Natural killer cell (primary cell): ENCODE results near the gene STAP1. TPM values are rescaled to one million over a fixed set of nuclear protein-coding genes. Genes with fewer than 3 reads are reported as not detected.

Experiments used
- ATAC-seq, 3 donors: fragments of 150-1000 bp in 2 of 3; fragments of 200-7000 bp in 1 of 3; cut with Tn5 transposase; 1 replicate in 1 of 3; 2 replicates in 2 of 3; pipeline ENCODE4 v1.10.0; 2021; ENCODE audit warnings: mild to moderate bottlenecking in 2 of 3, moderate library complexity in 2 of 3
- DNase-seq, 2 donors: peaks; one replicate each; pipeline versions ENCODE4 v3.0.0 to v3.0.0-alpha.2; 2013 to 2021; ENCODE audit warnings: mixed read lengths in 1 of 2
- H3K27ac ChIP-seq: one replicate; pipeline ENCODE4 v1.5.1; 2013; ENCODE audit warnings: mild to moderate bottlenecking, low read length
- H3K27me3 ChIP-seq: one replicate; pipeline ENCODE4 v1.6.1; 2013; ENCODE audit warnings: low read length; ENCODE audit not compliant: control insufficient read depth, insufficient read depth
- H3K36me3 ChIP-seq: one replicate; pipeline ENCODE4 v1.6.1; 2013; ENCODE audit warnings: low read length; ENCODE audit not compliant: control insufficient read depth, insufficient read depth
- H3K4me1 ChIP-seq: one replicate; pipeline ENCODE4 v1.6.1; 2013; ENCODE audit warnings: low read length; ENCODE audit not compliant: control insufficient read depth, insufficient read depth
- H3K4me3 ChIP-seq: one replicate; pipeline ENCODE4 v1.5.1; 2013; ENCODE audit warnings: low read length
- H3K9me3 ChIP-seq: one replicate; pipeline ENCODE4 v1.6.1; 2013; ENCODE audit warnings: low read length; ENCODE audit not compliant: control insufficient read depth, insufficient read depth
- H3K27ac Mint-ChIP-seq, 2 donors: one replicate each; pipeline ENCODE4 v1.8.0; 2022; ENCODE audit warnings: mild to moderate bottlenecking in 2 of 2, mixed read lengths in 2 of 2, moderate library complexity in 1 of 2
- H3K27me3 Mint-ChIP-seq, 2 donors: one replicate each; pipeline ENCODE4 v1.8.0; 2022; ENCODE audit warnings: low read depth in 2 of 2, mixed read lengths in 2 of 2
- H3K36me3 Mint-ChIP-seq: one replicate; pipeline ENCODE4 v1.8.0; 2022; ENCODE audit warnings: mixed read lengths
- H3K4me1 Mint-ChIP-seq, 2 donors: one replicate each; pipeline ENCODE4 v1.8.0; 2022; ENCODE audit warnings: mixed read lengths in 2 of 2
- H3K4me3 Mint-ChIP-seq: one replicate; pipeline ENCODE4 v1.8.0; 2022; ENCODE audit warnings: mild to moderate bottlenecking, moderate library complexity, mixed read lengths
- H3K9me3 Mint-ChIP-seq, 2 donors: one replicate each; pipeline ENCODE4 v1.8.0; 2022; ENCODE audit warnings: mixed read lengths in 2 of 2
- WGBS: methylation state at CpG from one replicate; pipeline ENCODE4 v1.1.7; 2013; ENCODE audit warnings: missing lambda C conversion rate; ENCODE audit not compliant: insufficient coverage; 5-methylcytosine and 5-hydroxymethylcytosine counted together
- intact Hi-C: fragments of 100-400 bp; cut with micrococcal nuclease; formaldehyde crosslinking; loops from one replicate; pipeline ENCODE4 v1.14.2; 2022
- total RNA-seq, 4 donors: library from RNA; stranded (reverse); fragments of 120-200 nt in 1 of 4; gene quantifications; one replicate each; pipeline versions ENCODE4 v1.2.3 to v1.2.4, GENCODE V29; 2013 to 2022
- TF ChIP-seq, protein P1 (sequence below): fragments of 200-600 bp; IDR thresholded peaks from one replicate; pipeline ENCODE4 v1.8.0; 2022; ENCODE audit warnings: antibody characterized with exemption

STAP1 gene
- total RNA-seq, 3 donors from 2014 or later (not counting 1 experiment from before 2014, with no cell fraction given): 11.3 to 11.4 (median 11.4) TPM

DNA sequence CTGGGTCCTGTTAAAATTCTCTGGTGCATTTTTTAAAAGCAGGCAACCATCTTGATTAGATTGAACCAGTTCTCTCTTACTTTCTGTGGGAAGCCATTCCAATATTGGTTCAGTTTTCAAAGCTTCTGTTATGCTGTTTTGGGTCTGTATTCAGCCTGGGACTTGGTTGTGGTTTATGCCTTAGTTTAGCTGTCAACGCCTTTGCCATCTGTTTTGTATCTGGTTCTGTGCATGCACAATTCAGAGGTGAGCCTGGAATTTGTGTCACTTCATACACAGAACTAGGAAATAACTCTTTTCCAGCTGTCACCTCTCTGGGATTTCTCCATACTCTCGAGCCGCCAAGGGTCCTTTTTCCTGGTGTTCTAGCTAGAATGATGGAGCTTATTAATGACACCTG lies 46.2 kb downstream of the STAP1 start:
- DNase-seq (no peak), ATAC-seq (no peak)
- H3K36me3 ChIP-seq: peaks cover 11% of the 10 kb centered on the region
- H3K9me3 Mint-ChIP-seq: peaks cover 2 to 5% of the 10 kb centered on the region in 2 donors
- no peaks in the 10 kb centered on the region for H3K4me1 ChIP-seq
- no peaks in the 10 kb centered on the region for H3K27me3 ChIP-seq
- no peaks in the 10 kb centered on the region for H3K27me3 Mint-ChIP-seq
- peaks cover 0 to 5% of the 10 kb centered on the region in 2 donors for H3K4me1 Mint-ChIP-seq
- H3K27ac Mint-ChIP-seq: peak overlapping the region in 1 of 2 donors; percentile 22
- H3K4me3 ChIP-seq: no peak overlapping the region
- intact Hi-C loops: no loop called here
- H3K27ac ChIP-seq: no peak overlapping the region
- TF ChIP-seq, protein P1, sequence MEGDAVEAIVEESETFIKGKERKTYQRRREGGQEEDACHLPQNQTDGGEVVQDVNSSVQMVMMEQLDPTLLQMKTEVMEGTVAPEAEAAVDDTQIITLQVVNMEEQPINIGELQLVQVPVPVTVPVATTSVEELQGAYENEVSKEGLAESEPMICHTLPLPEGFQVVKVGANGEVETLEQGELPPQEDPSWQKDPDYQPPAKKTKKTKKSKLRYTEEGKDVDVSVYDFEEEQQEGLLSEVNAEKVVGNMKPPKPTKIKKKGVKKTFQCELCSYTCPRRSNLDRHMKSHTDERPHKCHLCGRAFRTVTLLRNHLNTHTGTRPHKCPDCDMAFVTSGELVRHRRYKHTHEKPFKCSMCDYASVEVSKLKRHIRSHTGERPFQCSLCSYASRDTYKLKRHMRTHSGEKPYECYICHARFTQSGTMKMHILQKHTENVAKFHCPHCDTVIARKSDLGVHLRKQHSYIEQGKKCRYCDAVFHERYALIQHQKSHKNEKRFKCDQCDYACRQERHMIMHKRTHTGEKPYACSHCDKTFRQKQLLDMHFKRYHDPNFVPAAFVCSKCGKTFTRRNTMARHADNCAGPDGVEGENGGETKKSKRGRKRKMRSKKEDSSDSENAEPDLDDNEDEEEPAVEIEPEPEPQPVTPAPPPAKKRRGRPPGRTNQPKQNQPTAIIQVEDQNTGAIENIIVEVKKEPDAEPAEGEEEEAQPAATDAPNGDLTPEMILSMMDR: no peak
- no peak overlapping the region for H3K4me3 Mint-ChIP-seq
- H3K36me3 Mint-ChIP-seq: peaks cover 51% of the 10 kb centered on the region
- WGBS: 97% methylated on average over 3 of the region's 3 CpGs
- peaks cover under 1% of the 10 kb centered on the region for H3K9me3 ChIP-seq

GRCh38 chr4:67608027-67608426 lies 49.5 kb downstream of the STAP1 start:
- Histone ChIP-seq H3K36me3 (peaks cover 7% of the 10 kb centered on the region), H3K4me1 (no peaks in the 10 kb centered on the region), H3K27me3 (no peaks in the 10 kb centered on the region), H3K27ac (no peak overlapping the region), H3K9me3 (peaks cover 4% of the 10 kb centered on the region), H3K4me3 (no peak overlapping the region)
- ATAC-seq: no peak
- WGBS: 92% methylated on average over 3 of the region's 4 CpGs
- no peak for DNase-seq
- peaks cover 2 to 7% of the 10 kb centered on the region in 2 donors for H3K9me3 Mint-ChIP-seq
- TF ChIP-seq, protein P1: no peak
- peaks cover 0 to 5% of the 10 kb centered on the region in 2 donors for H3K4me1 Mint-ChIP-seq
- H3K27me3 Mint-ChIP-seq: no peaks in the 10 kb centered on the region
- H3K36me3 Mint-ChIP-seq: peaks cover 41% of the 10 kb centered on the region
- H3K27ac Mint-ChIP-seq: peak overlapping the region; percentile 13 to 29
- H3K4me3 Mint-ChIP-seq: peak overlapping the region; percentile 32
- intact Hi-C loops: no loop called here

DNA sequence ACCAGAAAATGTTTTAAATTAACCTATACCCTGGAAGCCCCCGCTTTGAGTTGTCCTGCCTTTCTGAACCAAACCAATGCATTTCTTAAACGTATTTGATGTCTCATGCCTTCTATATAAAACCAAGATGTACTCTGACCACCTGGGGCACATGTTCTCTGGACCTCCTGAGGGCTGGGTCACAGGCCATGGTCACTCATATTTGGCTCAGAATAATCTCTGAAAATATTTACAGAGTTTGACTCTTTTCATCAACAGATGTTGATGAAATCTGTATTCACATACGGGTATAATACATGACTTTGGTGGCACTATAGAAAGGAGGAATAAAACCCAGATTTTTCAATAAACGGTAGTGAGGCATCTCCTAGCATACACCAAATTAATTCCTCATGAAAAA lies 55.7 kb downstream of the STAP1 start:
- Mint-ChIP-seq H3K4me1 (no peaks in the 10 kb centered on the region), H3K4me3 (no peak overlapping the region), H3K27me3 (no peaks in the 10 kb centered on the region), H3K36me3 (peaks cover 51% of the 10 kb centered on the region), H3K9me3 (peaks cover 2 to 7% of the 10 kb centered on the region in 2 donors), H3K27ac (no peak overlapping the region)
- TF ChIP-seq, protein P1: no peak
- H3K4me1 ChIP-seq: no peaks in the 10 kb centered on the region
- intact Hi-C loops: no loop called here
- DNase-seq (no peak), ATAC-seq (no peak)
- no peaks in the 10 kb centered on the region for H3K27me3 ChIP-seq
- 100% methylated on average over 3 of the region's 4 CpGs for WGBS
- H3K9me3 ChIP-seq: peaks cover 4% of the 10 kb centered on the region
- H3K4me3 ChIP-seq: no peak overlapping the region
- H3K36me3 ChIP-seq: peaks cover 24% of the 10 kb centered on the region
- H3K27ac ChIP-seq: no peak overlapping the region

DNA sequence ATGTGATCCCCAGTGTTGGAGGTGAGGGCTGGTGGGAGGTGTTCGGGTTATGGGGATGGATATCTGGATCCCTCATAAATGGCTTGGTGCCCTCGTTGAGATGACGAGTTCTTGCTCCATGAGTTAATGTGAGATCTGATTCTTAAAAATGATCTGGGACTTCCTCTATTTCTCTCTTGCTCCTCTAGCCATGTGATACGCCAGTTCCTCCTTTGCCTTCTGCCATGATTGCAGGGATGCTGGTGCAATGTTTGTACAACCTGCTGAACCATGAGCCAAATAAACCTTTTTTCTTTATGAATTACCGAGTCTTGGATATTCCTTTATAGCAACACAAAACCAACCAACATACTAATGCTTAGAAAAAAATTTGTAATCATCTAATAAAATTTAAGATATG lies 56.6 kb downstream of the STAP1 start:
- no peak overlapping the region for H3K27ac Mint-ChIP-seq
- ATAC-seq (no peak), DNase-seq (no peak)
- no peaks in the 10 kb centered on the region for H3K27me3 Mint-ChIP-seq
- H3K36me3 Mint-ChIP-seq: peaks cover 42% of the 10 kb centered on the region
- H3K9me3 ChIP-seq: no peaks in the 10 kb centered on the region
- H3K9me3 Mint-ChIP-seq: peaks cover 0 to 5% of the 10 kb centered on the region in 2 donors
- no peaks in the 10 kb centered on the region for H3K4me1 Mint-ChIP-seq
- no peak overlapping the region for H3K27ac ChIP-seq
- H3K36me3 ChIP-seq: peaks cover 31% of the 10 kb centered on the region
- TF ChIP-seq, protein P1: no peak
- 100% methylated on average over 4 of the region's 5 CpGs for WGBS
- no peak overlapping the region for H3K4me3 Mint-ChIP-seq
- intact Hi-C loops: no loop called here
- H3K4me1 ChIP-seq: no peaks in the 10 kb centered on the region
- H3K27me3 ChIP-seq: no peaks in the 10 kb centered on the region
- no peak overlapping the region for H3K4me3 ChIP-seq
